Measurements from ENCODE around the gene ACSL6.

- TF ChIP-seq, protein P1, sequence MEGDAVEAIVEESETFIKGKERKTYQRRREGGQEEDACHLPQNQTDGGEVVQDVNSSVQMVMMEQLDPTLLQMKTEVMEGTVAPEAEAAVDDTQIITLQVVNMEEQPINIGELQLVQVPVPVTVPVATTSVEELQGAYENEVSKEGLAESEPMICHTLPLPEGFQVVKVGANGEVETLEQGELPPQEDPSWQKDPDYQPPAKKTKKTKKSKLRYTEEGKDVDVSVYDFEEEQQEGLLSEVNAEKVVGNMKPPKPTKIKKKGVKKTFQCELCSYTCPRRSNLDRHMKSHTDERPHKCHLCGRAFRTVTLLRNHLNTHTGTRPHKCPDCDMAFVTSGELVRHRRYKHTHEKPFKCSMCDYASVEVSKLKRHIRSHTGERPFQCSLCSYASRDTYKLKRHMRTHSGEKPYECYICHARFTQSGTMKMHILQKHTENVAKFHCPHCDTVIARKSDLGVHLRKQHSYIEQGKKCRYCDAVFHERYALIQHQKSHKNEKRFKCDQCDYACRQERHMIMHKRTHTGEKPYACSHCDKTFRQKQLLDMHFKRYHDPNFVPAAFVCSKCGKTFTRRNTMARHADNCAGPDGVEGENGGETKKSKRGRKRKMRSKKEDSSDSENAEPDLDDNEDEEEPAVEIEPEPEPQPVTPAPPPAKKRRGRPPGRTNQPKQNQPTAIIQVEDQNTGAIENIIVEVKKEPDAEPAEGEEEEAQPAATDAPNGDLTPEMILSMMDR (IDR thresholded peaks at IDR 0.05; ENCODE audit: poor library complexity), result no peak
- TF ChIP-seq EZH2 (IDR thresholded peaks at IDR 0.05; ENCODE audit: borderline replicate concordance), result no peak
- no peak for TF ChIP-seq EZH2phosphoT487 (IDR thresholded peaks at IDR 0.05; ENCODE audit: low read depth, severe bottlenecking, unreplicated experiment)
Measured at GRCh38 chr5:132010645-132010988, 841 bp downstream of the ACSL6 start.

Measured in hepatocyte (in vitro differentiated cells).